Sigmoid colon (tissue), 7 donors: ENCODE results near the gene MGST2. TPM values are rescaled to one million over a fixed set of nuclear protein-coding genes. Genes with fewer than 3 reads are reported as not detected.

ENCODE experiments used
- DNase-seq: peaks from one replicate; pipeline ENCODE4 v3.0.0-alpha.2; 2019
- H3K27ac ChIP-seq, 4 donors: fragments of 200-600 bp; sonication (generic); one replicate each; pipeline ENCODE4 v1.5.1; 2016 to 2019; ENCODE audit warnings: mild to moderate bottlenecking in 1 of 4
- H3K27me3 ChIP-seq, 3 donors: fragments of 200-600 bp; sonication (generic); one replicate each; pipeline ENCODE4 v1.5.1; 2019; ENCODE audit warnings: mild to moderate bottlenecking in 1 of 3
- H3K36me3 ChIP-seq, 4 donors: fragments of 200-600 bp; sonication (generic); one replicate each; pipeline ENCODE4 v1.5.1; 2016 to 2019
- H3K4me1 ChIP-seq, 4 donors: fragments of 200-600 bp; sonication (generic); one replicate each; pipeline ENCODE4 v1.5.1; 2017 to 2019
- H3K4me3 ChIP-seq, 4 donors: fragments of 200-600 bp; sonication (generic); one replicate each; pipeline ENCODE4 v1.5.1; 2017 to 2019; ENCODE audit warnings: mild to moderate bottlenecking in 2 of 4, moderate library complexity in 1 of 4
- H3K9me3 ChIP-seq, 4 donors: fragments of 200-600 bp in 3 of 4; sonication (generic) in 3 of 4; one replicate each; pipeline versions ENCODE4 v1.5.1 to v1.6.1; 2013 to 2019
- EP300 ChIP-seq, 4 donors: sonication (generic); formaldehyde crosslinking; IDR thresholded peaks; one replicate each; pipeline ENCODE4 v1.6.1; 2017; ENCODE audit warnings: antibody characterized with exemption in 4 of 4
- POLR2A ChIP-seq, 2 donors: fragments of 450-650 bp; IDR thresholded peaks; one replicate each; pipeline ENCODE4 v1.6.1; 2016; ENCODE audit warnings: antibody characterized with exemption in 2 of 2, mild to moderate bottlenecking in 2 of 2, moderate library complexity in 2 of 2
- POLR2AphosphoS5 ChIP-seq, 4 donors: sonication (generic); formaldehyde crosslinking; IDR thresholded peaks; one replicate each; pipeline ENCODE4 v1.6.1; 2017; ENCODE audit warnings: antibody characterized with exemption in 4 of 4
- WGBS, 2 donors: extraction: QIAGEN DNeasy Blood & Tissue Kit; methylation state at CpG; one replicate each; pipeline ENCODE4 v1.1.7; 2013; 5-methylcytosine and 5-hydroxymethylcytosine counted together
- intact Hi-C: fragments of 100-400 bp; cut with DNase I; formaldehyde crosslinking; loops from one replicate; pipeline ENCODE4 v1.15.1; 2023
- polyA plus RNA-seq, 3 donors: library from polyadenylated mRNA; stranded (reverse); fragments of 200-250 nt; gene quantifications; one replicate each; pipeline ENCODE4 v1.2.3, GENCODE V29; 2013
- total RNA-seq, 4 donors: library from RNA; depleted of rRNA; stranded (reverse); fragments of >200 nt; gene quantifications; one replicate each; pipeline ENCODE4 v1.1.0, GENCODE V29; 2016
- TF ChIP-seq, protein P1 (sequence below), 4 experiments: fragments of 450-650 bp in 3 of 4; fragments of 200-600 bp in 1 of 4; IDR thresholded peaks; one replicate each; pipeline ENCODE4 v1.5.1; 2016 to 2019; ENCODE audit warnings: antibody characterized with exemption in 4 of 4, mild to moderate bottlenecking in 3 of 4, moderate library complexity in 2 of 4
- donor health status: healthy with polysubstance abuse.
- donor health status: Bipolar disorder and iron deficiency.
- donor health status: healthy.

The MGST2 gene
- total and polyA plus RNA-seq, 7 donors = 30.8 to 143 (median 48.2) TPM

DNA sequence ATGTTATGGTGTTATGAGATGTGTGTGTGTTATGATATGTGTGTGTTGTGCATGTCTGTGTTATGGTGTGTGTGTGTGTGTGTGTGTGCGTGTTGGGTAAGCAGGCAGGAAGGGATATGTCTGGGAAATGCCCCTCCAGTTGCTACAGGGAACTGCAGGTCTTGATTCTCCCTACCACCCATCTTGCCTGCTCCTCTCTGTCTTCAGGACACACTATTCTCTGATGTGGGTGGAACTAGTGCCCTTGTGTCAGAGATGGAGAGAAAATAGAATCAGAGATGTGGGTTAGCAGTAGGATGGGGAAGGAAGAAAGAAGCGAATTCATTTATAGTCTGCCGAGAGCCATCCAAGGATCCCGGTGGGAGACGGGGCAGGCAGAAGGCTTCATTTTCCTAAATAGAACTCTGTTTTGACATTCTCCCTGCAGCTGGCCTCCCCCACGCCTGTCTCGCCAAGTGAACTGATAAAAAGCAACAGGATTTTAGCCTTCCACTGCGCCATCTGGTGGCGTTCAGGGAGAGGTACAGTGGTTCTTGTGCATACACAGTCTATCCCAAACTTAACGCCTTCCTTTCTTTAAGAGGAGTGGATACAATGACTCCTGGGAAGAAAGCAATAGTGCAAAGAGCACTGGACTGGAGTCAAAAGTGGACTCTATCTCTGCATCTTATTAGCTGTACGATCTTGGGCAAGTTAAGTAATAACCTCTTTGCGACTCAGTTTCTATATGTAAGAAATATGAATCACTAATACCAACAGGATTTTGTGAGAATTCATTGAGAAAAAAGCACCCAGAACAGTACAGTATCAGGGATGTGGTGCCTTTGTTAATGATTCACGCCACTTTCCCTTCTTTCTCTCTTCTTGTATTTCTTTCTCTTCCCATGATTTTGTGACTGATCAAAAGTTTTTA, 14.1 kb upstream of the MGST2 start:
- intact Hi-C loops = loop anchor here (5.0 kb wide), 3 partner anchors 49 to 154 kb away; partner anchors contain the start of gene SETD7
- Histone ChIP-seq H3K4me3 (peak overlapping the region in 2 of 4 donors; percentile 20 to 26), H3K27me3 (no peaks in the 10 kb centered on the region), H3K4me1 (peaks cover 0 to 5% (median 2%) of the 10 kb centered on the region in 4 donors), H3K9me3 (no peaks in the 10 kb centered on the region), H3K36me3 (no peaks in the 10 kb centered on the region), H3K27ac (no peak overlapping the region)
- no peak for TF ChIP-seq EP300 (IDR thresholded peaks at IDR 0.05)
- TF ChIP-seq, protein P1, sequence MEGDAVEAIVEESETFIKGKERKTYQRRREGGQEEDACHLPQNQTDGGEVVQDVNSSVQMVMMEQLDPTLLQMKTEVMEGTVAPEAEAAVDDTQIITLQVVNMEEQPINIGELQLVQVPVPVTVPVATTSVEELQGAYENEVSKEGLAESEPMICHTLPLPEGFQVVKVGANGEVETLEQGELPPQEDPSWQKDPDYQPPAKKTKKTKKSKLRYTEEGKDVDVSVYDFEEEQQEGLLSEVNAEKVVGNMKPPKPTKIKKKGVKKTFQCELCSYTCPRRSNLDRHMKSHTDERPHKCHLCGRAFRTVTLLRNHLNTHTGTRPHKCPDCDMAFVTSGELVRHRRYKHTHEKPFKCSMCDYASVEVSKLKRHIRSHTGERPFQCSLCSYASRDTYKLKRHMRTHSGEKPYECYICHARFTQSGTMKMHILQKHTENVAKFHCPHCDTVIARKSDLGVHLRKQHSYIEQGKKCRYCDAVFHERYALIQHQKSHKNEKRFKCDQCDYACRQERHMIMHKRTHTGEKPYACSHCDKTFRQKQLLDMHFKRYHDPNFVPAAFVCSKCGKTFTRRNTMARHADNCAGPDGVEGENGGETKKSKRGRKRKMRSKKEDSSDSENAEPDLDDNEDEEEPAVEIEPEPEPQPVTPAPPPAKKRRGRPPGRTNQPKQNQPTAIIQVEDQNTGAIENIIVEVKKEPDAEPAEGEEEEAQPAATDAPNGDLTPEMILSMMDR (IDR thresholded peaks at IDR 0.05) = peak; percentile 79 to 94 (median 84)
- peak; percentile 91 for DNase-seq
- WGBS, 2 donors = 19 to 24% methylated on average over 13 of the region's 13 CpGs

DNA sequence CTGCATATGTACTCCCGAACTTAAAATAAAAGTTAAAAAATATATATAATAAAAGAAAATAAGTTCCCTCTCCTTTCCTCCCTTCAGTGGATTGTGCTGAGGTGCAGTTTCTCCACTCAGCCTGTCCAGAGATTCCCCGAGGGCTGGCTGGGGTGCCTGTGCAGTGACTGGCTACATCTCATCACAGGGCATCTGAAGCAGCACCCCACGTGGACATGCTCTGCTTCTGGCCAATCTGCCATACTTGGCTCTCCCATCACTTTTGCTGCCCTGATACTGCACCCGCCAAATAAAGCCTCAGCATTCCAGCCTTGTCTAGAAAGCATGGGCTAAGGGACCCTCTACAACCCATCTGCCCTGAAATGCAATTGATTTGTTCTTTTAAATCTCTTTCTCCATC, 11.1 kb upstream of the MGST2 start:
- intact Hi-C loops = loop anchor here (5.0 kb wide), 3 partner anchors 52 to 157 kb away; partner anchors contain the start of gene SETD7

DNA sequence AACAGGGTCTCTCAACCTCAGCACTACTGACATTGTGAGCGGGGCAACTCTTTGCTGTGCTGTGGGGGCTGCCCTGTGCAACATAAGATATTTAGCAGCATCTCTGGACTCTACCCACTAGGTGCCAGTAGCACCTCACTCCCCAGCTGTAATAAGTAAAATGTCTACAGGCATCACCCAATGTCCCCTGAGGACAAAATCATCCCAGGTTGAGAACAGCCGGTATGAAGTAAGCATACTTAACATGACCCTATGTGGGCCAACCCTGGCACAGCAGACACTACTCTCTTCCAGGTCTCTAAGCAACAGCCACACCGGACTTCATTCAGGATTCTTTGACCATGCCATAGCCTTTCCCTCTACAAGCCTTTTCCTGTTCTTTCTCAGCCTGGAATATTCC, 10.5 kb upstream of the MGST2 start:
- Histone ChIP-seq H3K4me3 (no peak overlapping the region), H3K36me3 (no peaks in the 10 kb centered on the region), H3K27ac (no peak overlapping the region), H3K27me3 (no peaks in the 10 kb centered on the region), H3K4me1 (peaks cover 0 to 14% (median 2%) of the 10 kb centered on the region in 4 donors), H3K9me3 (no peaks in the 10 kb centered on the region)
- no peak for DNase-seq
- TF ChIP-seq POLR2AphosphoS5 (IDR thresholded peaks at IDR 0.05) (no peak), POLR2A (IDR thresholded peaks at IDR 0.05) (no peak), EP300 (IDR thresholded peaks at IDR 0.05) (no peak)
- TF ChIP-seq, protein P1 (IDR thresholded peaks at IDR 0.05) = no peak
- intact Hi-C loops = loop anchor here (5.0 kb wide), 1 partner anchor 597 kb away; no protein-coding TSS in a partner anchor
- WGBS, 2 donors = 63 to 76% methylated on average over 3 of the region's 3 CpGs

More for the DNA sequence above, 11.1 kb upstream of the MGST2 start:
- no peaks in the 10 kb centered on the region for H3K36me3 ChIP-seq
- WGBS, 2 donors = 84% methylated on average over 4 of the region's 4 CpGs
- H3K27me3 ChIP-seq = no peaks in the 10 kb centered on the region
- no peak for TF ChIP-seq POLR2A (IDR thresholded peaks at IDR 0.05)
- TF ChIP-seq, protein P1 (IDR thresholded peaks at IDR 0.05) = no peak
- TF ChIP-seq EP300 (IDR thresholded peaks at IDR 0.05) = no peak
- TF ChIP-seq POLR2AphosphoS5 (IDR thresholded peaks at IDR 0.05) = no peak
- DNase-seq = no peak
- H3K4me1 ChIP-seq = peaks cover 0 to 14% (median 2%) of the 10 kb centered on the region in 4 donors
- no peak overlapping the region for H3K4me3 ChIP-seq
- H3K9me3 ChIP-seq = no peaks in the 10 kb centered on the region
- no peak overlapping the region for H3K27ac ChIP-seq

DNA sequence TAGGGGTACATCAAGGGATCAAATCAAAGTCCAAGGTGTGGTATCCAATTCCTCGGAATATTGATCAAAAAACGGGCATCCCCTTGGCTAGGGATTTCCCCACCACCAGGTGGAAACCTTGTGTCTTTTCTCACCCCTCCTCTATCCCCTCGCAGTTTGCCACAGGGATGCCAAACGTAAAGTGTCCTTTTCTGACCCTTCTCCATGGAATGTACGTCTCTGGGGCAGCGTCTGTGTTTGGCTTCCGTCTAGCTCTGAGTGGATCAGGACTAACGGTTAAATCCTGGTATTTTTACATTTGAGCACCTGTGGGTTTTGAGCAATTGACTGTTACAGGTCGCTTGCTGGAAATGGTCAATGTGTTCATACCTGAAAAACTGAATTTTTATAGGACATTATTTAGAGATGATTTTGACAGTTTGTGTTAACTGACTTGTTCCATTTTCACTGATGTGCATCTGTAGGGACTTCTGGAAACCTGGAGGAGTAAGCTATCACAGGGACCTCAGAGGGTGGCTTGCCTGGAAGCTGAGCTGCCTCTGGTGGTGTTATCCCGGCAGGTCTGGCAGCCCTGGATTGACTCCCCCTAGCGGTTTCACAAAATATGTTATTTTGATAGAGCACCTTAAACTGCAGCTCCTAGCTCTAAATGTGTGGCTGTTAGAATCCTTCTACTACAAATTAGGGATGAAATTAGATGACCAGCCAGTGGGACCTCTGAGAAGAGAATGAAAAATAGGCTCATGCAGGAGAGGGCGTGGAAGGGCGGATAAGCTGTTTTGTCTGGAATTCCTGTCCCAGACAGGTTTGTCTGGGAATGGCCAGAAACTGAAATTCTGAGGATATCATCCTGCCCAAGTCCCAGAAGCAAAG, 8.8 kb upstream of the MGST2 start:
- Histone ChIP-seq H3K9me3 (no peaks in the 10 kb centered on the region), H3K4me3 (no peak overlapping the region), H3K36me3 (no peaks in the 10 kb centered on the region), H3K27me3 (no peaks in the 10 kb centered on the region), H3K27ac (peak overlapping the region in 2 of 4 donors; percentile 39 to 58), H3K4me1 (peaks cover 0 to 10% (median 0%) of the 10 kb centered on the region in 4 donors)
- DNase-seq = peak; percentile 80
- 16 to 34% methylated on average over 13 of the region's 13 CpGs for WGBS, 2 donors
- no peak for TF ChIP-seq POLR2AphosphoS5 (IDR thresholded peaks at IDR 0.05)
- TF ChIP-seq, protein P1 (IDR thresholded peaks at IDR 0.05) = peak; percentile 67 to 74 (median 72)
- intact Hi-C loops = loop anchor here (5.0 kb wide), 1 partner anchor 595 kb away; no protein-coding TSS in a partner anchor
